ENCODE data around the gene PHKG2.

Gene PHKG2

DNA sequence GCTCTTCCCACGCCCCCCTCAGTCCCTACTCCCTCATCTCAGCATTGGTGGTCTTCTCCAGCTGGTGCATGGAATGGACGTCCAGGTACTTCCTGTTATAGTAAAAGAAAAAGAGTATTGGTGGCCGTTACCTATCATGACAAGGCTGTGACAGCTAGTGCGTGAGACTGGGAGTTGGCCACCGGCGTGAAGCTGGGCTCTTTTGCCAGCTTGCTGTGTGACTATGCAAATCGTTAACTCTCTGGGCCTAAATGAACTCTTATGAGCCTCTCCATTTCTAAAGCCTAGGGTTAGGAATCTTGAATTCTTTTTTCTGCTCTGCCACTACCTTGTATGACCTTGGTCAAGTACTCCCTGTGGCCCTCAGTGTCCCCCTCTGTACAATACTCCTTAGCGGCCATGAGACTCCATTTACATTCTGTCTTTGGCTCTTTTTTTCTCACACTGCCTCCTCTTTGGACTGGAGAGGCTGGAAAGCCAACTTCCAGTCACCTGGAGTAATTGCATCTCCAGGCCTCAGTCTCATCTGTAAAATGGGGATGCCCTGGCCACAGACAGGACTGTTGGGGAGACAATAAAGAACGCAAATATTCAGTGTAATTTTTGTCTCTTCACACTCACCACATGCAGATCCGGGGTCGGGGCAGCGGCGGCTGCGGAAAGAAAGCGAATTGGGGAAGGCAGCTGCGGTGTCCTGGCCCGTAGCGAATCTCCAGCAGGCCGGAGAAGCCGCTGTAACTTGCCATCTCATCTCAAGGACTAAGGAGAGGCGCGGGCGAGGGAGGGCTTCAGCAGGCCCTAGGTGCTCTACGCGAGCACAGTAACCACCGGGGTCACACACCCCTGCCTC lies 12.6 kb downstream of the PHKG2 start:
- H3K4me3 ChIP-seq (replicated peaks; ENCODE audit: low read depth, low read length), result peak overlapping the region; percentile 94
- TF ChIP-seq, protein P1, sequence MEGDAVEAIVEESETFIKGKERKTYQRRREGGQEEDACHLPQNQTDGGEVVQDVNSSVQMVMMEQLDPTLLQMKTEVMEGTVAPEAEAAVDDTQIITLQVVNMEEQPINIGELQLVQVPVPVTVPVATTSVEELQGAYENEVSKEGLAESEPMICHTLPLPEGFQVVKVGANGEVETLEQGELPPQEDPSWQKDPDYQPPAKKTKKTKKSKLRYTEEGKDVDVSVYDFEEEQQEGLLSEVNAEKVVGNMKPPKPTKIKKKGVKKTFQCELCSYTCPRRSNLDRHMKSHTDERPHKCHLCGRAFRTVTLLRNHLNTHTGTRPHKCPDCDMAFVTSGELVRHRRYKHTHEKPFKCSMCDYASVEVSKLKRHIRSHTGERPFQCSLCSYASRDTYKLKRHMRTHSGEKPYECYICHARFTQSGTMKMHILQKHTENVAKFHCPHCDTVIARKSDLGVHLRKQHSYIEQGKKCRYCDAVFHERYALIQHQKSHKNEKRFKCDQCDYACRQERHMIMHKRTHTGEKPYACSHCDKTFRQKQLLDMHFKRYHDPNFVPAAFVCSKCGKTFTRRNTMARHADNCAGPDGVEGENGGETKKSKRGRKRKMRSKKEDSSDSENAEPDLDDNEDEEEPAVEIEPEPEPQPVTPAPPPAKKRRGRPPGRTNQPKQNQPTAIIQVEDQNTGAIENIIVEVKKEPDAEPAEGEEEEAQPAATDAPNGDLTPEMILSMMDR (IDR thresholded peaks at IDR 0.05; ENCODE audit: low read depth, low read length, missing control alignments), result no peak
- DNase-seq (ENCODE audit: extremely low read depth, low read depth), result no peak

DNA sequence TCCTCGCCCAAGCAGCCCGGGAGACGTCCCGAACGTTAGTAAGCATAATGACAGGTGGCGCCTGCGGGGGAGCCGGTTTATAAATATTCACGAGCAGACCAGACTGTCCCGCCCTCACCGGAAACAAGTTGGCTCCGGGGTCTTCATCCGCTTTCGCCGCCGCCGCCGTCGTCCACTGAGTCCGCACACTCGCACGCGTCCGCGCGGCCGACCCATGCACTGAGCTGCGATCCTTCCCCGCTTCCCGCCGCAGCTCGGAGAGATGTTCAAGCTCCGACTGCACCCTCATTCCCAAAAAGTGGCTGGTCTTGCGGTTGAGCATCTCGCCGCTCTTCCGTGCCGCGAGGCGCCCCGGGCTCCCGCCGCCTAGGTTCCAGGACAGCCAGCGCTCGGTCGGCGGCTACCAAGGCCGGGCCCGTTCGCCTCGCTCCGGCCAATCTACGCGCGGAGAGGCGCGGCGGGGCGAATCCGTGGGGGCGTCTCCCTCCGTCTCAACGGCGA lies 13.3 kb downstream of the PHKG2 start:
- peak overlapping the region; percentile 94 for H3K4me3 ChIP-seq (replicated peaks; ENCODE audit: low read depth, low read length)
- TF ChIP-seq, protein P1 (IDR thresholded peaks at IDR 0.05; ENCODE audit: low read depth, low read length, missing control alignments), result no peak
- no peak for DNase-seq (ENCODE audit: extremely low read depth, low read depth)

GRCh38 chr16:30761928-30762902 lies 14.0 kb downstream of the PHKG2 start, which contains the start of the genes CFAP119 and RNF40:
TSS of gene CFAP119 (minus strand) at chr16:30762062. CDS start at chr16:30761748, 314 bp downstream.
TSS of gene RNF40 (plus strand) at chr16:30762322. CDS start at chr16:30762546, 224 bp downstream.
- TF ChIP-seq, protein P1 (IDR thresholded peaks at IDR 0.05; ENCODE audit: low read depth, low read length, missing control alignments), result no peak
- DNase-seq (ENCODE audit: extremely low read depth, low read depth), result peak; percentile 96
- peak within 1 kb of the TSS; percentile 94 for H3K4me3 ChIP-seq (replicated peaks; ENCODE audit: low read depth, low read length)

DNA sequence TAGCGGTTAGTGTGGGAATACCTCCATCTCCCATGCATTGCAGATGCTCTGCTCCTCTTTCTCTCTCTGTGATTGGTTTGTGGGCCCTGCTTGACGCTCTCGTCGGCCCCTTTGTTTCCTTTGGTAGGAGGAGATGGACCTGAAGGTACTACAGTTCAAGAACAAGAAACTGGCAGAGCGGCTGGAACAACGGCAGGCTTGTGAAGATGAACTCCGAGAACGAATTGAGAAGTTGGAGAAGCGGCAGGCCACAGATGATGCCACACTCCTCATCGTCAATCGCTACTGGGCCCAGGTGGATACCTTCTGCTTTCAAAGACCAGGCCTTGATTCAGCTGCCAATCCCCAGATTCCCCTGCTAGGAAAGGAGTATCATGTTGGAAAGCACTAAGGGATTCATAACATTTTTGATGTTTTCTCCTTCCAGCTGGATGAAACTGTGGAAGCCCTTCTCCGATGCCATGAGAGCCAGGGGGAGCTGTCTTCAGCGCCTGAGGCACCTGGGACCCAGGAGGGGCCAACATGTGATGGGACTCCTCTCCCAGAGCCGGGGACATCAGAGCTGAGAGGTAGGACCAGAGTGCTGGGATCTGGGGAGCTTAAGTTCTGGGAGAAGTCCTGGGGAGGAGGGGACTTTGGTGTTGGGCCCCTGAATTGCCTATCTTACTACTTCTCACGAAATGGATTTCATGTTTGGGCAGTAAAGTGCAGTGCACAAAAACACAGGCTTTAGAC lies 14.9 kb downstream of the PHKG2 start:
- no peak for DNase-seq (ENCODE audit: extremely low read depth, low read depth)
- peak overlapping the region; percentile 94 for H3K4me3 ChIP-seq (replicated peaks; ENCODE audit: low read depth, low read length)
- TF ChIP-seq, protein P1 (IDR thresholded peaks at IDR 0.05; ENCODE audit: low read depth, low read length, missing control alignments), result no peak

- no peak overlapping the region; the same call in 1 of the 2 replicates for H3K4me3 ChIP-seq (replicated peaks; ENCODE audit: low read depth, low read length)
- TF ChIP-seq, protein P1 (IDR thresholded peaks at IDR 0.05; ENCODE audit: low read depth, low read length, missing control alignments), result no peak
- no peak for DNase-seq (ENCODE audit: extremely low read depth, low read depth)
Measured at GRCh38 chr16:30764086-30764485, 15.9 kb downstream of the PHKG2 start.
